IgD-negative memory B cell (primary cell): ENCODE data around the gene MTHFD1L. TPM values are rescaled to one million over a fixed set of nuclear protein-coding genes. Genes with fewer than 3 reads are reported as not detected.
"Not testable (repeated sequence)": the region's sequence is repeated elsewhere in the genome, so short reads cannot be mapped to it uniquely, and the experiment has no call there.

ENCODE experiments used
- H3K27ac Mint-ChIP-seq, 3 donors: one replicate each; pipeline ENCODE4 v1.8.0; 2020 to 2022; ENCODE audit warnings: mild to moderate bottlenecking in 3 of 3, mixed read lengths in 3 of 3, moderate library complexity in 1 of 3
- H3K27me3 Mint-ChIP-seq: one replicate; pipeline ENCODE4 v1.8.0; 2021; ENCODE audit warnings: mixed read lengths
- H3K36me3 Mint-ChIP-seq: one replicate; pipeline ENCODE4 v1.8.0; 2020; ENCODE audit warnings: mild to moderate bottlenecking, mixed read lengths
- H3K4me1 Mint-ChIP-seq, 3 donors: one replicate each; pipeline ENCODE4 v1.8.0; 2020 to 2022; ENCODE audit warnings: mixed read lengths in 3 of 3, mild to moderate bottlenecking in 1 of 3
- H3K4me3 Mint-ChIP-seq, 4 donors: one replicate each; pipeline ENCODE4 v1.8.0; 2020 to 2022; ENCODE audit warnings: mild to moderate bottlenecking in 4 of 4, mixed read lengths in 4 of 4, moderate library complexity in 3 of 4
- H3K9me3 Mint-ChIP-seq, 3 donors: one replicate each; pipeline ENCODE4 v1.8.0; 2020 to 2021; ENCODE audit warnings: mixed read lengths in 3 of 3, mild to moderate bottlenecking in 1 of 3
- polyA plus RNA-seq: library from polyadenylated mRNA; unstranded; fragments of 300-500 nt; fragmentation: Illumina TruSeq; gene quantifications from one replicate; pipeline ENCODE4 v1.2.3, GENCODE V29; 2021

MTHFD1L gene
- 1.9 TPM for polyA plus RNA-seq

DNA sequence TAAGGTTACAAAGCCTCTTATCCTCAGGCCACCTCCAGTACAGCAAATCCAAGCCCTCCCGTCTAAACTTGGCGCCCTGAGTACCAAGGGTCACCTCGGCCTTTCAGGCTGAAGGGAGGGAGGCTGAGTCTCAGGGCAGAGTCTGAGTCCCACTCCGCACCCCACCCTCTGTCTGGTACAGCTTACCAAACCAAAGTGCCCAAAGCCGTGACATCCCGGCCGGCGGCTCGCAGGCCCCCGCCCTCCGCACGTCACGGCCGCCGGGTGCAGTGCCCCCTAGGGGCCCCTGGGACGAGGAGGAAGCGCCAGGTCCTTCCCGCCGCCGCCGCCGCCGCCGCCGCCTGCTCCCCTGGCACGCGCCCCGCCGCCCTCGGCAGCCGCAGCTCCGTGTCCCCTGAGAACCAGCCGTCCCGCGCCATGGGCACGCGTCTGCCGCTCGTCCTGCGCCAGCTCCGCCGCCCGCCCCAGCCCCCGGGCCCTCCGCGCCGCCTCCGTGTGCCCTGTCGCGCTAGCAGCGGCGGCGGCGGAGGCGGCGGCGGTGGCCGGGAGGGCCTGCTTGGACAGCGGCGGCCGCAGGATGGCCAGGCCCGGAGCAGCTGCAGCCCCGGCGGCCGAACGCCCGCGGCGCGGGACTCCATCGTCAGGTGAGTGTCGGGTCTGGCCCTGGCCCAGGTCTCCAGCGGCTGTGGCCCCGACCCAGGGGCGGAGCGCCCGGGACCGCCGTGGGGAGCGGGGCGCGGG, at the start of gene MTHFD1L:
MTHFD1L (plus strand) TSS at position 297 of the 741 bp plus-strand sequence; CDS start at position 418, 121 bp downstream.
- no peaks in the 10 kb centered on the region for H3K9me3 Mint-ChIP-seq
- H3K4me3 Mint-ChIP-seq: peak within 1 kb of the TSS; percentile 85 to 94 (median 91)
- H3K27ac Mint-ChIP-seq: peak within 1 kb of the TSS in 2 of 3 donors; percentile 57 to 58

DNA sequence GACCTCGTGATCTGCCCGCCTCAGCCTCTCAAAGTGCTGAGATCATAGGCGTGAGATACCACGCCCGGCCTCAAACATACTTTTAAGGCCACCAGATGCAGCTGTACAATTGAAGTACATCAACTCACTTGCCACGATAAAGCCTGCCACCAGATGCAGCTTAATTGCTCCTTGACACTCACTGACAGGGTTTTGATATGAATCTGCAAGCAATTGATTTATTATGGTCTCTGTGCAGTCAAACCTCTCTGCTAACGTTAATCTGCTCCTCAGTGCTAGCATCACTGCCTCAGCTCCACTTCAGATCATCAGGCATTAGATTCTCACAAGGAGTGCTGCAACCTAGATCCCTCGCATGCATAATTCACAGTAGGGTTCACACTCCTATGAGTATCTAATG, 48.9 kb upstream of the MTHFD1L start:
- H3K4me1 Mint-ChIP-seq: peaks cover 21 to 34% (median 22%) of the 10 kb centered on the region in 3 donors
- not testable (repeated sequence) for H3K27me3 Mint-ChIP-seq, H3K4me3 Mint-ChIP-seq, H3K27ac Mint-ChIP-seq, H3K9me3 Mint-ChIP-seq, H3K36me3 Mint-ChIP-seq

More for the DNA sequence above, at the start of gene MTHFD1L:
- H3K27me3 Mint-ChIP-seq: no peaks in the 10 kb centered on the region
- H3K4me1 Mint-ChIP-seq: peaks cover 4 to 9% (median 5%) of the 10 kb centered on the region in 3 donors
- H3K36me3 Mint-ChIP-seq: no peaks in the 10 kb centered on the region

- Mint-ChIP-seq H3K36me3 (peaks cover 2% of the 10 kb centered on the region), H3K4me3 (no peak overlapping the region), H3K27me3 (no peaks in the 10 kb centered on the region), H3K27ac (no peak overlapping the region), H3K9me3 (no peaks in the 10 kb centered on the region), H3K4me1 (peaks cover 0 to 5% (median 0%) of the 10 kb centered on the region in 3 donors)
Measured at GRCh38 chr6:150822932-150823331, 42.6 kb upstream of the MTHFD1L start.

- Mint-ChIP-seq H3K4me1 (no peaks in the 10 kb centered on the region), H3K9me3 (no peaks in the 10 kb centered on the region), H3K27ac (peak overlapping the region in 1 of 3 donors; percentile 88)
Measured at GRCh38 chr6:150826788-150827187, 38.7 kb upstream of the MTHFD1L start.

DNA sequence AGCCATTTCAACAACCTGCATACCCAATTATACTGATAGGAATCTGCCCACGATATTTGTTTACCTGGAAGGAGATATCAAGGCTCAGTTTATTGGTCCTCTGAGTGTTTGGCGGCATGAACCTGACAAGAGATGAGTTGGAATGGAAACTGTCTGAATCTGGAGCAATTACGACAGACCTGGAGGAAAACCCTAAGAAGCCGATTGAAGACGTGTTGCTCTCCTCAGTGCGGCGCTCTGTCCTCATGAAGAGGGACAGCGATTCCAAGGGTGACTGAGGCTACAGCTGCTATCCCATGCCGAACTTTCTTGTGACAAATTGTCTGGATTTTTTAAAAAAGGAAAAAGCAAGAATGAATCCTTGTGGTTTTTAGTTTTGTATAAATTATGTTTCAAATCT, 37.4 kb upstream of the MTHFD1L start:
- H3K36me3 Mint-ChIP-seq: peaks cover 10% of the 10 kb centered on the region
- peak overlapping the region in 1 of 3 donors; percentile 32 for H3K27ac Mint-ChIP-seq
- H3K9me3 Mint-ChIP-seq, H3K27me3 Mint-ChIP-seq, H3K4me3 Mint-ChIP-seq, H3K4me1 Mint-ChIP-seq: not testable (repeated sequence)

More at GRCh38 chr6:150826788-150827187, 38.7 kb upstream of the MTHFD1L start:
- Mint-ChIP-seq H3K36me3 (peaks cover 10% of the 10 kb centered on the region), H3K4me3 (no peak overlapping the region), H3K27me3 (no peaks in the 10 kb centered on the region)

- H3K4me1 Mint-ChIP-seq: peaks cover 0 to 2% (median 0%) of the 10 kb centered on the region in 3 donors
- peak overlapping the region in 1 of 3 donors; percentile 67 for H3K27ac Mint-ChIP-seq
- no peaks in the 10 kb centered on the region for H3K27me3 Mint-ChIP-seq
- H3K36me3 Mint-ChIP-seq: peaks cover 10% of the 10 kb centered on the region
- no peak overlapping the region for H3K4me3 Mint-ChIP-seq
- no peaks in the 10 kb centered on the region for H3K9me3 Mint-ChIP-seq
Measured at GRCh38 chr6:150830439-150831165, 34.9 kb upstream of the MTHFD1L start.

DNA sequence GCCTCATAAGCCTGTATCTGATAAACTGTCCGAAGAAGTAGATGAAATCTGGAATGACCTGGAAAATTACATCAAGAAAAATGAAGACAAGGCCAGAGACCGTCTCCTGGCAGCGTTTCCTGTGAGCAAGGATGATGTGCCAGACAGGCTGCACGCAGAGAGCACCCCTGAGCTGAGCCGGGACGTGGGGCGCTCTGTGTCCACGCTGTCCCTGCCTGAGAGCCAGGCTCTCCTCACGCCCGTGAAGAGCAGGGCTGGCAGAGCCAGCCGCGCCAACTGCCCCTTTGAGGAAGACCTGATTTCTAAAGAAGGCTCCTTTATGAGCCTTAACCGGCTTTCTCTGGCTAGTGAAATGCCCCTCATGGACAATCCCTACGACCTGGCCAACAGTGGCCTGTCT, 33.9 kb upstream of the MTHFD1L start:
- Mint-ChIP-seq H3K36me3 (peaks cover 10% of the 10 kb centered on the region), H3K4me1 (peaks cover 0 to 2% (median 0%) of the 10 kb centered on the region in 3 donors), H3K9me3 (no peaks in the 10 kb centered on the region), H3K27me3 (no peaks in the 10 kb centered on the region), H3K27ac (no peak overlapping the region), H3K4me3 (no peak overlapping the region)

- Mint-ChIP-seq H3K27ac (peak overlapping the region in 1 of 3 donors; percentile 39), H3K4me3 (no peak overlapping the region), H3K36me3 (peaks cover 16% of the 10 kb centered on the region), H3K27me3 (no peaks in the 10 kb centered on the region), H3K4me1 (peaks cover 0 to 2% (median 0%) of the 10 kb centered on the region in 3 donors), H3K9me3 (no peaks in the 10 kb centered on the region)
Measured at GRCh38 chr6:150835620-150836019, 29.9 kb upstream of the MTHFD1L start.

GRCh38 chr6:150840185-150840584, 25.3 kb upstream of the MTHFD1L start:
- H3K27me3 Mint-ChIP-seq: no peaks in the 10 kb centered on the region
- H3K36me3 Mint-ChIP-seq: peaks cover 11% of the 10 kb centered on the region
- no peak overlapping the region for H3K27ac Mint-ChIP-seq
- no peaks in the 10 kb centered on the region for H3K4me1 Mint-ChIP-seq
- H3K4me3 Mint-ChIP-seq: no peak overlapping the region
- no peaks in the 10 kb centered on the region for H3K9me3 Mint-ChIP-seq

DNA sequence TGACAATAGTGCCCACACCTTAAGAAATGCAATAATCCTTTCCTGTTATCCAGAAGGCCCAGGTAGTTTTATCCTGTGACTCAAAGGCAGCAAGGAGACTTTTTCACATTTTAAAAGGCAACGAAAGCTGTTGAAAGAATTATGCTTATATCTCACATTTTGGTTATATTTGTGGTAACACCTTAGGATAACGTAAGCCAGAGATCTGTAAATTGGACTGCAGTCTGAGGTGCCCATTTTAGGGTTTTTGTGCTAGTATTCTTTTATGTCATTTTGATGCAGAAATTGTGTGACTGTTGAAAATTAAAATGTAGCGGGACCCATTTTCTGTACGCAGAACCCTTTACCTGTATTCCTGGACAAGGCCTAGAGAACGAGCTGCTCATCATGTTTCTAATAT, 24.3 kb upstream of the MTHFD1L start:
- Mint-ChIP-seq H3K27me3 (no peaks in the 10 kb centered on the region), H3K27ac (no peak overlapping the region), H3K4me3 (no peak overlapping the region), H3K36me3 (peaks cover 11% of the 10 kb centered on the region), H3K9me3 (no peaks in the 10 kb centered on the region), H3K4me1 (no peaks in the 10 kb centered on the region)

DNA sequence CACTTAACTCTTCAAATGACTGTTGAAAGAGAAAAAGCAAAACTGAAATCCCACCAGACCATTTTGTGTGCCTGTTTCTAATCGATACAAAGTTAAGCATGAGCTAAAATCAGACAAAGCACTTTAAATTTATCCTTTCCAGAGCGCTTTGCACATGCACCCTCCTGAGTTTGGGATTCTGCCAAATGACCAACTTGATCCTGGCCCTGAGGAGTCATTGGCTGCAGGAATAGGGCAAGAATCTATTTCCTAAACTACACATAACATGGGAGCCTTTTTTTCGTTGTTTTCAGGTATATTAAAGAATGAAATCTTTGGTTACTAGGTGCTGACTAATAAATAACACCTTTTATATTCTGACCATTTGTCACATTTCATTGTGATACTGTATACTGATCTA, 23.8 kb upstream of the MTHFD1L start:
- H3K27me3 Mint-ChIP-seq: no peaks in the 10 kb centered on the region
- no peak overlapping the region for H3K4me3 Mint-ChIP-seq
- H3K9me3 Mint-ChIP-seq: no peaks in the 10 kb centered on the region
- H3K27ac Mint-ChIP-seq: no peak overlapping the region
- peaks cover 11% of the 10 kb centered on the region for H3K36me3 Mint-ChIP-seq
- no peaks in the 10 kb centered on the region for H3K4me1 Mint-ChIP-seq

DNA sequence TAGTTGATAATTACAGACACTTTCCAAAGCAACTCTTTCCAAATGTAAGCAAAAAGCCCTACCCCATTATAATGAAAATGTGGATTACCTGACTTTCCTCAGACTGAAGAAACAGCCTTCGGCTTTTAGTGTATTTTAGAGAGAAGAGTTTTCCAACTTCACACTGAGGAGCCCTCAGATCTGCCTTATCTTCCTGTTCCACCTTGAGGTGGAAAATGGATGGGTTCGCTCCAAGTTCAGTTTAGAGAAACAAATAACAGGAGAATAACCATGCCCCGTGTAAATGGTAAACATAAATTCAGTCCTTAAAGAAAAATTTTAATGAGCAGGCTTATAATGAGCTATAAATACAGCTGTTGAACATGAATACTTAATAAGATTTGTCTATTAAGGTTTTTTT, 21.1 kb upstream of the MTHFD1L start:
- Mint-ChIP-seq H3K4me1 (no peaks in the 10 kb centered on the region), H3K4me3 (no peak overlapping the region), H3K27ac (no peak overlapping the region), H3K27me3 (no peaks in the 10 kb centered on the region), H3K36me3 (peaks cover 11% of the 10 kb centered on the region), H3K9me3 (no peaks in the 10 kb centered on the region)

DNA sequence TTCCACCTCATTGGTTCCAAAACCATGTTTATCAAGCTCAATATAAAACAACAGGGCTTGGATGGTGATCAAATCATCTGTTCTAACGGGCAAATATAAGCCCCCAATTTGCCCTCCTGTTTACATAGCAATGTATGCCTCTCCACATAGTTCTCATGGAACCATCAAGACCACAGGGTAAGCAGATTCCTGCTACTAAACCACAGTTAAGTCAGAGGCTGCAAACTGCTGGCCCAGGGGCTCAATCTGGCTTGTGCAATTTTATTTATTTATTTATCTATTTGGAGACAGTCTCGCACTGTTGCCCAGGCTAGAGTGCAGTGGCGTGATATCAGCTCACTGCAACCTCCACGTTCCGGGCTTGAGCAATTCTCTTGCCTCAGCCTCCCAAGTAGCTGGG, 18.9 kb upstream of the MTHFD1L start:
- Mint-ChIP-seq H3K27ac (no peak overlapping the region), H3K36me3 (peaks cover 5% of the 10 kb centered on the region)

DNA sequence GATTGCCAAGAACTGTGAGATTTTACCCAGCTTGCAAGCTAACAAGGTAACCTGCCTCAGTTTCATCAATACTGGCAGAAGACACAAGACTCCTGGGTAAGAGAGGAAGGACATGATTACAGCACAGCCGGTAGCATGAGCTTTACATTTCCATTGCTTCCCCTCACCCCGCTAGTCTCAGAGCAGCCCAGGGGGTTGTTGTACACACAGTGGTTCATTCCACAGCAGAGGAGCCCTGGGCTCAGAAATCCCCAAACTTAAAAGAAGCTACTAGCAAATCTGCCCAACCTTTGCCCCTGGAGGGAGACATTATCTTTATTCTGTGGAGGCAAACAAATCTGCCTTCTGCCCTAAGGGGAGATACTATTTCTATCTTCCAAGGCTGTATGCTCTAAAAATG, 17.1 kb upstream of the MTHFD1L start:
- Mint-ChIP-seq H3K36me3 (peaks cover 2% of the 10 kb centered on the region), H3K4me3 (no peak overlapping the region), H3K9me3 (no peaks in the 10 kb centered on the region), H3K4me1 (peaks cover 0 to 3% (median 0%) of the 10 kb centered on the region in 3 donors), H3K27ac (no peak overlapping the region), H3K27me3 (no peaks in the 10 kb centered on the region)

More for the DNA sequence above, 18.9 kb upstream of the MTHFD1L start:
- Mint-ChIP-seq H3K4me1 (peaks cover 0 to 3% (median 0%) of the 10 kb centered on the region in 3 donors), H3K27me3 (no peaks in the 10 kb centered on the region), H3K9me3 (no peaks in the 10 kb centered on the region), H3K4me3 (no peak overlapping the region)

DNA sequence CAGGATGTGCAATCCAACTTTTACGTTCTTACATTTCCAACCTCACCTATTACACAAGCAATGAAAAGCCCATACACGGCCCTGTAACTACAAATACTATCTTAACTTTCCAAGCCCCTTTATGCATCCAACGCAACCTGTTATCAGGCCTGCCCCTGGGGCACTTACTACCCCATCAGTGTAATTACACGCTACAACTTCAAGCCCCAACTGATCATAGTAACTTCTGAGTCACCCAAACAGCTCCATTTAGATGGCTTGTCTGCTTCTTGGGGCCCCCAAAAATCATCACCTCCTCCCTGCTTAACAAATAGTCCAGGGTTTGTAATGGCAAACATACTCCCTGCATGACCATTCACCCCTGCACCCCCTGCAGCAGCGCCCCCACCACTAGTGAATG, 11.1 kb upstream of the MTHFD1L start:
- H3K36me3 Mint-ChIP-seq, H3K4me3 Mint-ChIP-seq, H3K9me3 Mint-ChIP-seq, H3K27ac Mint-ChIP-seq, H3K27me3 Mint-ChIP-seq, H3K4me1 Mint-ChIP-seq: not testable (repeated sequence)

DNA sequence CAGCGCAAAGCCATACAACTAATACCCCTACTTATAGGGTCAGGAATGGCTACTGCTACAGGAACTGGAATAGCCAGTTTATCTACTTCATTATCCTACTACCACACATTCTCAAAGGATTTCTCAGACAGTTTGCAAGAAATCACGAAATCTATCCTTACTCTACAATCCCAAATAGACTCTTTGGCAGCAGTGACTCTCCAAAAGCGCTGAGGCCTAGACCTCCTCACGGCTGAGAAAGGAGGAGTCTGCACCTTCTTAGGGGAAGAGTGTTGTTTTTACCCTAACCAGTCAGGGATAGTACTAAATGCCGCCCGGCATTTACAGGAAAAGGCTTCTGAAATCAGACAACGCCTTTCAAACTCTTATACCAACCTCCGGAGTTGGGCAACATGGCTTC, 10.3 kb upstream of the MTHFD1L start:
- H3K4me3 Mint-ChIP-seq, H3K27me3 Mint-ChIP-seq, H3K36me3 Mint-ChIP-seq, H3K27ac Mint-ChIP-seq, H3K9me3 Mint-ChIP-seq, H3K4me1 Mint-ChIP-seq: not testable (repeated sequence)
